Activated naive CD4-positive, alpha-beta T cell treated with Interleukin-2 at 50 U/mL for 16 hours (primary cell): Measurements from ENCODE around the gene ZNF385D.

Experiments used
- DNase-seq: peaks from one replicate; pipeline ENCODE4 v3.0.0-alpha.2; 2020

The ZNF385D gene

DNA sequence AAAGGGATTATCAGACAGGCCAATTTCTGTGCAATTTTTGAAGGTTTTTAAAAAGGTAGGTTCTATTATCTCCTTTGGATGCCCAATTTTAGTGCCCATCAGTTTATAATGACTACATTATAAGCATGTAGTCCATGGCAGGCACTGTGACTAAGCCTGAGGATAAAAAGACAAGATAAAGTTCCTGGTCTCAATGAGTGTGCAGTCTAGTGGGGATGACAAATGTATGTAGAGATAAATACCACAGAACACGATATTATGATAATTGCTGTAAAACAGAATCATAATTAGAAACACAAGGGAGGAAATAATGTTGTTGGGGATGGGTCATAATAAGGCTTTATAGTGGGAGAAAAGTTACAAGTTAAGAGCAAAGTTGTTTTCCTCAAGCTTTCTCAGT lies 163.1 kb downstream of the ZNF385D start:
- DNase-seq, result no peak

DNA sequence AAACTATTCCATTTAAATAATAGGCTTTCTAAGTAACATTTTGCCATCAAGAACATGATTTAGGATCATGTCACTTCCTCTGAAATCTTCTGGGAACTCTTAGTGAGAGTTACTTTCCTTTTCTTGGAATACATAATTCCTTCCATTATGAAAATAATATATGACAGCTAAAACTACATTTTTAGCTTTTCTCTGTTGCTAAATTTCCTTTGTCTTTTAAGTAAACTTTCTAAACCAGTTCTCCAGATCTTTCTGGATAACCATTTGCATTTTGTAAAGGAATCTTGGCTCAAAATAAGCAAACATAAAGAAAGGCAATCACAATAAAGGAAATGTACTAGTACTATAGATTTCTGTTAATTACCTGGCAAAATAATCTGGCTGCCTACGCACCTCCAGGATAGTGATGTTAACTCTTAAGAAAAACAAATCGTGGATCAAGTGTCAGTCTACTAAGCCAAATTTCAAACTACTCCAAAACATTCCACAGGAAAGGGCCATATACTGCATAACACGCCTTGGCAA lies 165.7 kb downstream of the ZNF385D start:
- no peak for DNase-seq

DNA sequence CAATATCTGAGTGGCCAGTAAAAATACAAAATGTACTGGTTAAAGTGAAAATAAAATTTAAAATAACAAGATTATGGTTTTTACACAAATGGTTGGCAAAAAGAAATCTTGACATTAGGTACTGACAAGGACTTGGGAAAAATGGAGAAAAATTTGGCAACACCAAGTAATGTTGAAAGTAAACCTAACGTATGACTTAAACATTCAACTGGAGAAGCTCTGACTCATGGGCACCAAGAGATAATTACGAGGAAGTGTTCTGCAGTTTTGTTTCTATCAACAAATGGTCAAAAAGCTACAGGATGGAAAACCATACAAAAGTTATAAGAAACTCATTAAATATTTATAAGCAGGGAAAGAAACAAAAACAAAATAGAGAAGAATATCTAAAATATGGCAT lies 177.7 kb downstream of the ZNF385D start:
- no peak for DNase-seq

DNA sequence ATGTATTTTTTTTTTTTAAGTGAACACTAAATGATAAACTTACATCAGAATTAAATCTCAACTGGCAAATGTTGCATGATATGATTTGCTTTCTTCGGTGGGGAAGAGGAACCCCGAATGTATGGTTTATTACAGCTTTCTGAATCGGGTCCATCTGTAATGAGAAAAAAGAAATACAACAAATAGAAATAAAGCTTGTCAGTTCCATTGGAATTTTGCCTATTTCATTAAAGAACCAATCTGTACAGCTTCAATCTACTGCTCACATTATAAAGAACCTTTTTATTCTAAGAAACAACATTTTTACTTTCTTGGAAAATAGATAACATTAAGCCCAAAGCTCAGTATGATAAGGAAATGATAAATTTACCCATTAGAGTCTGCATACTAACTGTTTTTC lies 186.5 kb downstream of the ZNF385D start:
- no peak for DNase-seq

DNA sequence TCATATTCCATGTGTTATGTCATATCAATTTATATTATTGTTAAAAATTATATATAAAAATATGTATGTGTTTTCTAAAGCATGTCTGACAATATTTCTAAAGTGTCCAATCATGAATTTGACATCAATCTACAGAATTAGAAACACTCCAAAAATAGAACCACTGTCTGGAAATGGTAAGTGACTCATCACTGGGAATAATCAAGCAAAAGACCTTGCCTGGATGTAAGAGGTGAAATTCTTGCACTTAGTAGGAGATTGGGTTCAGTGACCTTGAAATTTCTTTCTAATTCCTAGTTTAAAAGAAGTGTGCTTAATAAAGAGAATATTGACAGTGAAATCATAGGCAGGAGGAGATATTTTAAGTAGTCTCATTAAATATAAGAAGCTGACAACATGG lies 188.8 kb downstream of the ZNF385D start:
- no peak for DNase-seq

DNA sequence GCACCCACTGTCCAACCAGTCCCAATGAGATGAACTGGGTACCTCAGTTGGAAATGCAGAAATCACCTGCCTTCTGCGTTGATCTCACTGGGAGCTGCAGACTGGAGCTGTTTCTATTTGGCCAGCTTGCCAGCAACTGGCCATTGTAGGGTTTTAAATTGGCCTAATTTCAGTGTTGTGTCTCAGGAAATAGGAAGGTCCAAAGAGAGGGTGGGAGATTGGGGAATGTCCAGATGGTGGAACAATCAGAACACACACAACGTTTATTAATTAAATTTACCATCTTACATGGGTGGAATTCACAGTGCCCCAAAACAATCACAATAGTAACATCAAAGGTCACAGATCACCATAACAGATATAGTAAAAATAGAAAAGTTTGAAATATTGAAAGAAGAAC lies 189.5 kb downstream of the ZNF385D start:
- no peak for DNase-seq

DNA sequence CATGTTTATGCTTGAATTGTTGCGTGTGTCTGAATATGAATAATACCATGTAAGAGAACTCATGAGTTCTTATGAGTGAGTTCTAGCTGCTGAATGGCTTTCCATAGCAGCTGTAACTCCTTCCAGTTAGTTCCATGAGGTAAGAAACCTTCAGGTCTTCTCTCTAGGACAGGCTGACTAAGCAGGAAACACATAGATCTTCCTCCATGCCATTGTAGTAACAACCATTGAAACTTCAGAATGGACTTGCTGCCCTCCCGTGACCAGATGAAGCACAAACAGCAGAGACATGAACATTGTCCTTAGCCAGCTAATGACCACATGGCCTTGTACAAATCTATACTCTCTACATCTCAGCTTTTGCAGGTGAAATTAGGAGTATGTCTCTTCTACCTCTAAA lies 200.0 kb downstream of the ZNF385D start:
- DNase-seq, result no peak

DNA sequence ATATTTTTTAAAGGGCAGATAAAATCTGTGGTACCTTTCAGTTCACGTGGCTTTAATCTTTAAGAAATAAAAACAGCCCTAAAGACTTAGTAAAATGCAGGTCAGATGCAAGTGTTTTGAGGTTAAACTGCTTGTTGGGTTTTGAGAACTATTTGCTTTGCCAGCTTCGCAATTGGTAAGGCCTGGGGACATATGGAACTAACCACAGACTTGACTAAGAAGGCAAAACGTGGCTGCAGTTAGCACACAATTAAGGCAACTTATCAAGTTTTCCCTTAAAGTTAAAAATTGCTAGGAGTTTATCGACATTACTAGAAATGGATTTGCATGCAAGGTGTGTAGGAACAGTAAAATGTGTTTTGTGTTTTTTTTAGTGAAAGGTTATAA lies 206.9 kb downstream of the ZNF385D start:
- DNase-seq, result no peak

DNA sequence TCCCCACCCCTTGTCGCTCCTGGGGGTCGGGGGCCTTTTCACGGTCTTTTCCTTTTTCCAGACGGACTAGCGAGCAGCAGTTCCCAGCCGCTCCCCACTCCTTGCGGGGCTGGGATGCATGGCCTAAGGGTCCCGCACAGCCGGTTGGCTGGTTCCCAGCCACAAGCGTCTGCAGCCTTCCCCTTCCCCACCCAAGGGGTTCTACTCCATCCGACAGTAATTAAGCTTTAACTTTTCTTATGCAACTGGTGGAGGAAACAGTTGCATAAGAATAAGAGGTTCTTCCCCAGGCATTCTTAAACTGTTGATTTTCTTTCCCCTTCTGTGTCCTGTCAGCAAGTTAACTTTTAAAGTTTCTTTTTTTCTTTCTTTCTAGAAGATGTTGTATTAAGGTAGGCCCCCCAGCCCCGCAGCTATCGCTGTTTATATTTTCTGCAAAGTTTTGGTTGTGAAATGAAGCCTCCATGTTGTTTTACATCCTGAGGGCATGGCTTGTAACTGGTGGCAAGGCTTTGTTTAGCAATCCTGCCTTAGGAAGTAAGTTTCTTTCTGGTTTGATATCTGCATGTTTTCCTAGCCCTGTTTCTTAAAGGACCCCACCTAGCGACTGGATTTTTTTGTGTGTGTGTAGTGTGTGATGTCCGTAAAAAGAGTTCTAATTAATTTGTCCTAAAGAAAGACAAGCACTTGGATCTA lies 207.5 kb downstream of the ZNF385D start:
- no peak for DNase-seq

DNA sequence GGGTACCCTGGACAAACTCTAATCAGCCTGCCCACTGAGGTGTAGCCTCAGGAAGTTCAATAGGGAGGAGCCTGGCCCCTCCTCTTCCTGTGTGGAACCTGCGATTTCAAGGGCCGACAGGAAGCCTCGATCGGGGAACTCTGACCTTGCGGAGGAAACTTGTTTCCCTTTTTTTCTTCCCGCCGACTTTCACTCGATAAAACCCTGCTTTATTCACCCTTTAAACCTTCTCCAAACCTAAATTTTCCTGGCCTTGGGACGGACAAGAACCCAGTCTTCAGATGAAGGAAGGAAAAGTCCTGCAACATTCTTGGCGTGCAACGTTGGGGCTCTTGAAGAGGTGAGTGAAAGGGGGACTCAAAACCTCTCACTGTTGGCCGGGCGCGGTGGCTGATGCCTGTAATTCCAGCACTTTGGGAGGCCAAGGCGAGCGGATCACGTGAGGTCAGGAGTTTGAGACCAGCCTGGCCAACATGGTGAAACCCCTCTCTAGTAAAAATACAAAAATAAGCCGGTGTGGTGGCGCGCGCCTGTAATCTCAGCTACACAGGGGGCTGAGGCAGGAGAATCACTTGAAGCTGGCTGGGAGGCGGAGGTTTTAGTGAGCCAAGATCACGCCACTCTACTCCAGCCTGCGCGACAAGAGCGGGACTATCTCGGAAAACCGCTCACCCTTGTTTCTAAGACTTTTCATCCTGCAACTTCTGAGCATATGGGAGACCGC lies 208.2 kb downstream of the ZNF385D start:
- DNase-seq, result no peak

DNA sequence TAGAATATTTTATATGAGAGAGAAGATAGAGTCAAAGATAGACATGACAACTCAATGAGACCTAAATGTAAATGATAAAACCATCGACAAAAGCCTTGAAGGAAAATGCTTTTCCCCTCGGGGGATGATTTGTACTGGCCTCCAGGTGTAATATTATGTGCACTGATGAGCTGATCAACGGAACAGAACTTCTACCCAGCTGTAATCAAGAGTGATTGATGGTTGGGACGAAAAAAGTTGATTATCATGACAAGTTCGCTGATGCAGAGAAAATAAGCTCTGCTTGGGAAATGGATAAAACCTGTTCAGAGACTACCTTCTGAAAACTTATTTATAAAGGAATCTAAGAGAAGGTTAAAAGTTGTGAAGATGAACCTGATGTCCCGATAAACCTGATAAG lies 210.7 kb downstream of the ZNF385D start:
- no peak for DNase-seq

DNA sequence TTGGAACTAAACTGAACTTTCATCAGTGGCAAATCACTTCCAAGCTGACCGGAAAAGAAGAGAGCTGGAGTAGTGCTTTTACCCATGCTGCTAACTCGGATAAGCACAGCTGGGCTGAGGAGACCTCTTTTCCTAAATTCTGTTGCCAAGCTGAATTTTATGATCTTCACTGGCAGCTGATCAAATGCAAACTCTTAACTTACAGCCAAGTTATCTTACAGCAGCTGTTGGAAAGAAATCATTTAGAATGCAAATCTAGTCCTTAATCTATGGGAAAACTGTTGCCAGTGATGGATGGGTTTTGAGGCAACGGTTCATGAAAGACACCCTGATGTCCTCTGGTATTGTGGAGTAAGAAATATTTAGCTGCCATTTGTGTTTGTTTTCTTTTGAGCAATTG lies 216.5 kb downstream of the ZNF385D start:
- no peak for DNase-seq

DNA sequence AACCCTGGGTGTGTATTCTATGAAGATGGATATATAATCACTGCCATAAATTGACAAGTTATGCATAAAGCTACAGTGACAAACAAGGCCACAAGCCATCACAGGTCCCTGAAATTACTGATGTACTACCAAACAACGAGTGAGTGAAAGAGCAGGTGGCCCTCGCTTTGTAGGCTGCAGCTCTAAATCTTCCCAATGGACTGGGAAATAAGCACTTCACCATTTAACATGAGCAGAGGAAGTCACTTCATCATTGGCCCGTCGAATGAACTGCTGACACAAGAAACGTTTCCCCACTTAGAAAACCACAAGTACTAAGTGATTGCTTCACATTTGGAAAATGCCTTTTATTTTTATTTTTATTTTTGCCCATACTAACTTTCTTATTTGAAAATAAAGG lies 218.0 kb downstream of the ZNF385D start:
- DNase-seq, result no peak

DNA sequence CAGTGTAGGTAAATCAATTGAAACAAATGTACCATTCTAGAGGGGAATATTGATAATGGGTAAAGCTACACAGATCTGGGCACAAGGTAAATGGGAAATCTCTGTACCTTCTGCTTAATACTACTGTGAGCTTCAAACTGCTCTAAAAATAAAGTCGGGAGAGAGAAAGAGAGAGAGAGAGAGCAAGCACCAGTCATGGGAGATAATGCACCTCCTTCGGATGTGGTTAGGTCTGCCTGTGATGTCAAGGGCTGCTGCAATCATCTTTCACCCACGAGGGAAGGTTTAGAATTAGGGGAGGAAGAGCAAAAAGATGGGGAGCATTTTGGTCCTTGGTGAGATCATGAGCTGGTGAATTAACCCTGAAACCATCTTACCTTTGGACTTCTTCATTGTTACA lies 219.1 kb downstream of the ZNF385D start:
- no peak for DNase-seq

DNA sequence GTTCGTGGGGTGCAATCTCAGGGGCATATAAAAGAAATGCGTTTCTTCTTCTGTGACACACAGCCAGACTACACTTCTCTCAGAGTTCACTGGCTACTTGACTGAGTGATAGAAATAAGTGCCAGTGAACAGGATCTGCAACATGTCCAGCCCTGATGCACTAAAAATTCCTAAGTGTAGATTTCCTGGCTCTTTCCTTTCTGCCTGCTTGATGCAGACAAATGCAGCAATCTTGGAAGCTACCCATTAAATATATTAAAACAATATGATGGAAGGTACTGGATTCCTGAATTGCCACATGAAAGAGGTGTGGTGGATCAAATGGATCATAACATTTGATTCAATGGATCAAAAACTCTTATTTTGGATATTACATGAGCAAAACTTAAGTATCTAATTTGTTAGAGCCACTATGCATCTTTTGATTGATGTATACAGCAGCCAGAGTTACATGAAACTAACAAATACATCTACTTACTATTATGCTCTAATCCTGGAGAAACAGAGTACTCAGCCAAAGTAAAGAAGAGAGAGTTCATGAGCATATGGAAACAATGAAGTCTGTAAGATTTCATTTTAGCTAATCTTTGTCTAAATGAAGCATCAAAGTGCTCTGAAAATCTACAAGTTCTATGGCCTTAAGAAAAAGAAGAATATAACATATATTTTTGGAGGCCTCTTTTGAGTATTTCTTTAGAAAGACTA lies 222.6 kb downstream of the ZNF385D start:
- no peak for DNase-seq

DNA sequence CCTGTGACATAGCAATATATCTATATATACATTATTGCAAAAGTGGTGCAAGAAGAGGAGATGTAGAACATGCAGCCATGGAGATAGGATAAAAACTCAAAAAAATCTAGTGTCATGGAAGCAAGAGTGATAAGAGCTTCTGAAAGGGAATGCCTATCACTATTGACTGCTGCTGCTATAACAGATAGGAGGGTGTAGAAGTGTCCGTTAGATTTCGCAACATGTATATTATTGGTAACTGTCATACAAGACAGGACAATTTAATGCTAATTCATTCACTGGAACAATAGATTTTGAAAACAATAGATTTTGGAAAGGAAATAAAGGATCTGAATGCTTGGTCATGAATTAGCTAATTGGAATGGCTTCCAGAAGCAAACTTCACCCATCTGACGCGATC lies 224.5 kb downstream of the ZNF385D start:
- DNase-seq, result no peak

DNA sequence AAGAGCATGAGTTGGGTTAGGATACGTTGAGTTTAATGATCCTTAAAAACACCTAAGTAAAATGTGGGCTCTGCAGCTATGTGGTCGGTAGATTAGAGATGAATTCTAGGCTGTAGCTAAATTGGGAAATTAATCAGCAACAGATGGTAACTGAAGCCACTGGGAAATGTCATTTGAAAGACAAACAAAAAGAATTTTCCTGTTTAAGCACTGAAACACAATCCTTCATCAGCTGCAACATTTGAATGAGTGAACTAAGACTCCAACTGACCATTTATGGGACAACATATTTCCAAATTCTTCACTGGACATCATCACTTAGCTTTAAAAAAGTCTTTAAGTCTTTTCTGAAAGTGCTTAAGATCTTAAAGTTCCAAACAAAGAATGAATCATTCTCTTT lies 226.9 kb downstream of the ZNF385D start:
- DNase-seq, result no peak

DNA sequence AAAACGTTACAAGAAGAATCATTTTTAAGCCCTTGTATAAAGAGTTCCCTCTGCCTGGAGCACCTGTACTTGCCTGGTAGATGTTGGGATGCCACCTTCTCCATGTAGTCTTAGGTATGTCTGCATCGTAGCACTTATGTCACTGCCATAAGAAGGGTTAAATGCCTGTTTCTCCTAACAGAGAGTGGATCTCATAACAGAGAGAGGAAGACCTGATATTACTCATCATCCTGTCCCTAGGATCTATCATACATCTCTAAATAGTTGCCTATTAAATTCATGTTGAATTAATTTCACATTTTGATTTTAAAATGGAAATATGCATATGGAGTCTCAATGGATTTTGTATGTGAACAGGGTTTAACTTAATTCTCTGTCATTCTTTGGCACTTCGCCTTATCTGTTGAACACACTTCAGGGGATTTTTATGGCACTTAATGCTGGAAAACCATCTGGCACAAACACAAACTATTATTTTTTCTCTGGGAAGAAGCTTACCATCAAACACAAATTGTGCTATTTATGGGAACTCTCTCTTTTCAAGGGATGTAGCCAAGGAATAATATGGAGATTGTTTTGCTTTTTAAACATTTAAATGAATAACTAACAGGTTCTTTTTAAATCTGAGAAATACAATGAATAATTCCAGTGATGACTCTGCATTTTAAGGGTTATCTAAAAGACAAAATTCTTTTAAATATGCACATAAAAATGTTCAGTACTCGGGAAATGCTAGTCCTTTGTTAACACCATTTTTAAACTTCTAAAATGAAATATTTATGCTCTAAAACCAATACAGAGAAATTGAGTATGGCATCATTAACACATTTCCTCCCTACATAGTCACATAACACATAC lies 230.7 kb downstream of the ZNF385D start:
- DNase-seq, result no peak

DNA sequence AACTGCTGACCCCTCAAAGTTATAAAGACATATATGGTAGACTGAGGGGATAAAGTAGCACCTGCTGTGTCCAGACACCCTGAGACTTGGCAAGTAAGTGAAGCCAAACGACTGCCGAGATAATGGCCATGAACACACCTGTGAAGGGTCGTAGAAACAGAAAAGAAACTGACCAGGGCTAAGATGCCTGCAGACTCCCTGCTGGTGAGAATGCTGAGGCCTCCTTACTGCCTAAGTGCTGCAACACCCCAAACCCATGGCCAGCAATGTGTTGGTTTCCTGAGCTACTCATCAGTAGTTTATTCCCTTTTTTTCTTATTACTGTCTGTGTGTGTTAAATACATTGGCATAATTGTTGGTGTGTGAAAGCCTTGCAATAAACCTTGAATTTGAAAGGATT lies 233.8 kb downstream of the ZNF385D start:
- no peak for DNase-seq

DNA sequence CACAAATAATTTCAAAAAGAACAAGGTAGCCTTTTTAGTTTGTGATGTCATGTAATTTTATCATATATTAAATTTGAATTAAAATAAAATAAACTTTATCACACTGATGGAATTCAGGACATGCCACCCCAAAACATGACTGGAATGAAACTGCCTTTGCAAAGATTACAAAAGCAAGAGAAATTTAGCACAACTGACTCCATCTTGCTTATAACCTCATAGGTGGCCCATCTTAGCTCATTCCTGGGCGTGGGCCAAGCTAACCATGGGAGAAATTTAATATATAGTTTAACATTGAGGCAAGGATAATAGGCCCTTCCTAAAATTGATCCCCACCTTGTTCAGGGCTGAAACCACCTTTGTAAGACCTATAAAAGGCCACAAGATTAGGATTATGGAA lies 235.6 kb downstream of the ZNF385D start:
- no peak for DNase-seq

DNA sequence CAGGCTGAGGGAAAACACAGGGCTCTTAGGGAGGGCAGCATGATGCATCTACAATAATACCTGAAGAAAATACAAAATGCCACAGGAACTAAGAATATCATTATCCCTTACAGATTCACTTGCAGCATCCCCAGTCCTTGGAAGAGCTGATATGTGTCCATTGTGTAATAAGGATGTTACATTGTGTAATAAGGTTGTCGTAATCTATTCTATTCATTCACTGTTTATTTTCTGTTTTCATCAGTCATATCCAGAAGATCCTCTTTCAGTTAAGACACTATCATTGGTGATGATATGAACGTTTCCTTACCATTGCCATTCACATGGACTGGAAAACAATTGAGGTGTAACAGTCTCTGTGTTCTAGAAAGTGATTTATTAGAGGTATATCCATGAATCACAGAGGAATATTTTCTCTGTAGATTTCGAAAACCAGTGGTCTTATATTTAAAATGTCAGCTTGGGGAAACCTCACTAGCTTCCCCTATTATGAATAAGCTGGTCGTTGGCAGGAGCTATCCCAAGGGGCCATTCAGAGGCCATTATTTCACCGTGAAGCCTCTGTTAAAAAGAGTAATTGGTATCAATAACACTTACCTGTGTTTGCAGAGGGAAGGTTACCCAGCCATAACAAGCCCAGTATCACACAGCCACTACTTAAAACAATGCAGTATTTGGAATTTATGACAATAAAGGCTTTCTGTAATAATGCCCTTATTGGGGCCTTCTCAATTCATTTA lies 241.1 kb downstream of the ZNF385D start:
- no peak for DNase-seq

DNA sequence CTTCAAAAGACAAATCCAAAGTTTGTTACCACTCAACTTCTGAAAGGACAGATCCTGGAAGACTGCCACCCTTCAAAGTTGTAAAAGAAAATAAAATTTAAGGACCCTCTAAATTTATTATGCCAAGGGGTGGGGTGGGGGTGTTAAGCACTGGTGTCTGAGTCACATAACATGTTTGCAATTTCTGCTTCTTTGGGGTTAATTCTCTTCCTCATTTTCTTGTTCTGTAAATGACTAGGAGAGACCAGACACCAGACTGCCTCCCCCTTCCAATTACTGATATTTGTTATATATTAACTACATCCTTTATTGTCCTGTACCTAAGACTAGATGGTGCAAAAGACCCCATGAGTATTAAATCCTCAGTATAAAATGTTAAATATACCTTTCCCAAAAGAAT lies 242.8 kb downstream of the ZNF385D start:
- no peak for DNase-seq
